ENCODE data around the gene SLAMF6. TPM values are rescaled to one million over a fixed set of nuclear protein-coding genes. Genes with fewer than 3 reads are reported as not detected.

Gene SLAMF6
- total and polyA plus RNA-seq, 4 donors: 0.76 to 1.2 (median 0.92) TPM

DNA sequence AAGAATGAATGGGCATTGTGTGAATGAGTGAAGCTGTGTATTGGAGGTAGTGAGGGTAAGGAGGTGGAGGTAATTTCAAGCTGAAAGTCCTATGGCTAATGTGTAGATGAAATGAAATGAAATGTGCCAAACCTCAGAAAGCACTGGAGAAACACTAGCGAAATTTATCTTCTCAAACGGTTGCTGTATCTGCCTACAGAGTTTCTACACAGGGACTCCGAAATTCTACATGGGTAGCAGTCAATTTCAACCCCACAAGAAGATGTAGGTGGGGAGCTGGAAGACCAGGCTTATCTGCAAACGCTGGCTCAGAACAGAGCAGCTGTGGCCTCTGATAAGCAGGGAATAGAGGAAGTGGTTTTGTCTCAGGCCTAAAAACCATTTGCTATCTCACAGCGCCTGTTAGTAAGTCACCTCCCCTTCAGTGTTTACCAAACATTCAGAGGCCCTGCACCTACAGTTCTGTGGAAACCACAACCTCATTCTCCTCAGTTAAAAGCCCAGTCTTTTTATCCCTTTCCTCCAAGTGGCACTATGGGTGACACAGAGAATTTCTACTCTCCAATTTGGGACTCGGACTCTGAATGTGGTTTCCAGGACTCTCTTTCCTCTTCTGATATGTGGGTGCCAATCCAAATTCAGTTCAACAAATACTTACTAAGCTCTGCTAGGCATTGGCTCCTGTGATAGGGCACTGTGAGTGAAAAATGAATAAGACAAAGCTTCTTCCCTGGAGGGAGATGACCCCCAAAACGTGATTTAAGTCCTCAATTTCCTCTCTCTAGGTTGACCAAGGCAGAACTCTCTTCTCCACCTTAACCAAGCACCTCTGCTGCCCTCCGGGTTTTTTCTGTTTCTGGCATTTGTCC is 17.2 kb upstream of the SLAMF6 start:
- Histone ChIP-seq H3K27me3 (ENCODE audit: control insufficient read depth in 4 of 4, insufficient read depth in 4 of 4, low read length in 3 of 4) (no peaks in the 10 kb centered on the region), H3K4me1 (ENCODE audit: control insufficient read depth in 4 of 4, insufficient read depth in 4 of 4, low read length in 3 of 4) (peaks cover 7 to 53% (median 47%) of the 10 kb centered on the region in 4 donors), H3K9ac (ENCODE audit: low read depth in 1 of 2, low read length in 2 of 2) (peak overlapping the region; percentile 18 to 45), H3K9me3 (ENCODE audit: control insufficient read depth in 4 of 4, low read length in 3 of 4) (peaks cover under 1 to 3% (median 2%) of the 10 kb centered on the region in 4 donors), H3K4me3 (ENCODE audit: low read depth in 1 of 3, low read length in 3 of 3) (no peak overlapping the region), H3K27ac (ENCODE audit: low read depth in 1 of 2, low read length in 2 of 2) (peak overlapping the region; percentile 36 to 68), H3K36me3 (ENCODE audit: control insufficient read depth in 4 of 4, insufficient read depth in 3 of 4, low read depth in 1 of 4, low read length in 3 of 4) (no peaks in the 10 kb centered on the region)
- 18% methylated on average over 8 of the region's 8 CpGs for WGBS
- TF ChIP-seq YY1 (IDR thresholded peaks at IDR 0.05) (peak; percentile 42), HNF4A (conservative IDR thresholded peaks at IDR 0.05) (peak in 1 of 2 donors; percentile 9), SP1 (IDR thresholded peaks at IDR 0.05) (peak; percentile 26), EGR1 (IDR thresholded peaks at IDR 0.05; ENCODE audit: low read depth in 2 of 2) (no peak)
- peak; percentile 70 for DNase-seq (ENCODE audit: low spot score)

DNA sequence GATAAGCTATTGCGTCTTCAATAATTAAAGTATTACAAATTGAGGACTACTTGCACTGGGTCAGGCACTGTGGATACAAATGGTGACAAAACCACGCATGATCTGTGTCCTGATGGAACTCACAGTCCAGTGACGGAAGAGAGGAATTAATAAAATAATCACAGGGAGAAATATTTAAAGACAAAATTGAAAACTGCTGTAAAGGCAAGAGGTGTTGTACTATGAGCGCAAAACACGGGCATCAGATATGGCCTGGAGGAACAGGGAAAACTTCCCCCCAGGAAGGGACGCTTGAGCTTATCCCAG is 16.6 kb upstream of the SLAMF6 start:
- Histone ChIP-seq H3K9ac (ENCODE audit: low read depth in 1 of 2, low read length in 2 of 2) (no peak overlapping the region), H3K4me3 (ENCODE audit: low read depth in 1 of 3, low read length in 3 of 3) (no peak overlapping the region)

More for the DNA sequence above, 16.6 kb upstream of the SLAMF6 start:
- H3K9me3 ChIP-seq (ENCODE audit: control insufficient read depth in 4 of 4, low read length in 3 of 4): peaks cover 1 to 8% (median 5%) of the 10 kb centered on the region in 4 donors
- peak overlapping the region in 1 of 2 donors; percentile 14 for H3K27ac ChIP-seq (ENCODE audit: low read depth in 1 of 2, low read length in 2 of 2)
- no peaks in the 10 kb centered on the region for H3K36me3 ChIP-seq (ENCODE audit: control insufficient read depth in 4 of 4, insufficient read depth in 3 of 4, low read depth in 1 of 4, low read length in 3 of 4)
- TF ChIP-seq JUND (IDR thresholded peaks at IDR 0.05) (no peak), FOXA2 (IDR thresholded peaks at IDR 0.05) (no peak), SP1 (IDR thresholded peaks at IDR 0.05) (no peak), YY1 (IDR thresholded peaks at IDR 0.05) (no peak), GABPA (IDR thresholded peaks at IDR 0.05 in 1 of 2, conservative IDR thresholded peaks at IDR 0.05 in 1 of 2) (no peak), RAD21 (IDR thresholded peaks at IDR 0.05) (no peak), NR2F2 (IDR thresholded peaks at IDR 0.05) (no peak), HNF4A (conservative IDR thresholded peaks at IDR 0.05) (no peak), RXRA (IDR thresholded peaks at IDR 0.05) (no peak), HNF4G (IDR thresholded peaks at IDR 0.05) (no peak), FOXA1 (IDR thresholded peaks at IDR 0.05) (no peak)
- TF ChIP-seq, protein P1, sequence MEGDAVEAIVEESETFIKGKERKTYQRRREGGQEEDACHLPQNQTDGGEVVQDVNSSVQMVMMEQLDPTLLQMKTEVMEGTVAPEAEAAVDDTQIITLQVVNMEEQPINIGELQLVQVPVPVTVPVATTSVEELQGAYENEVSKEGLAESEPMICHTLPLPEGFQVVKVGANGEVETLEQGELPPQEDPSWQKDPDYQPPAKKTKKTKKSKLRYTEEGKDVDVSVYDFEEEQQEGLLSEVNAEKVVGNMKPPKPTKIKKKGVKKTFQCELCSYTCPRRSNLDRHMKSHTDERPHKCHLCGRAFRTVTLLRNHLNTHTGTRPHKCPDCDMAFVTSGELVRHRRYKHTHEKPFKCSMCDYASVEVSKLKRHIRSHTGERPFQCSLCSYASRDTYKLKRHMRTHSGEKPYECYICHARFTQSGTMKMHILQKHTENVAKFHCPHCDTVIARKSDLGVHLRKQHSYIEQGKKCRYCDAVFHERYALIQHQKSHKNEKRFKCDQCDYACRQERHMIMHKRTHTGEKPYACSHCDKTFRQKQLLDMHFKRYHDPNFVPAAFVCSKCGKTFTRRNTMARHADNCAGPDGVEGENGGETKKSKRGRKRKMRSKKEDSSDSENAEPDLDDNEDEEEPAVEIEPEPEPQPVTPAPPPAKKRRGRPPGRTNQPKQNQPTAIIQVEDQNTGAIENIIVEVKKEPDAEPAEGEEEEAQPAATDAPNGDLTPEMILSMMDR (IDR thresholded peaks at IDR 0.05; ENCODE audit: low read depth, low read length, missing input control): no peak
- TF ChIP-seq, protein P2, sequence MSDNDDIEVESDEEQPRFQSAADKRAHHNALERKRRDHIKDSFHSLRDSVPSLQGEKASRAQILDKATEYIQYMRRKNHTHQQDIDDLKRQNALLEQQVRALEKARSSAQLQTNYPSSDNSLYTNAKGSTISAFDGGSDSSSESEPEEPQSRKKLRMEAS (IDR thresholded peaks at IDR 0.05): no peak
- TF ChIP-seq, protein P3, sequence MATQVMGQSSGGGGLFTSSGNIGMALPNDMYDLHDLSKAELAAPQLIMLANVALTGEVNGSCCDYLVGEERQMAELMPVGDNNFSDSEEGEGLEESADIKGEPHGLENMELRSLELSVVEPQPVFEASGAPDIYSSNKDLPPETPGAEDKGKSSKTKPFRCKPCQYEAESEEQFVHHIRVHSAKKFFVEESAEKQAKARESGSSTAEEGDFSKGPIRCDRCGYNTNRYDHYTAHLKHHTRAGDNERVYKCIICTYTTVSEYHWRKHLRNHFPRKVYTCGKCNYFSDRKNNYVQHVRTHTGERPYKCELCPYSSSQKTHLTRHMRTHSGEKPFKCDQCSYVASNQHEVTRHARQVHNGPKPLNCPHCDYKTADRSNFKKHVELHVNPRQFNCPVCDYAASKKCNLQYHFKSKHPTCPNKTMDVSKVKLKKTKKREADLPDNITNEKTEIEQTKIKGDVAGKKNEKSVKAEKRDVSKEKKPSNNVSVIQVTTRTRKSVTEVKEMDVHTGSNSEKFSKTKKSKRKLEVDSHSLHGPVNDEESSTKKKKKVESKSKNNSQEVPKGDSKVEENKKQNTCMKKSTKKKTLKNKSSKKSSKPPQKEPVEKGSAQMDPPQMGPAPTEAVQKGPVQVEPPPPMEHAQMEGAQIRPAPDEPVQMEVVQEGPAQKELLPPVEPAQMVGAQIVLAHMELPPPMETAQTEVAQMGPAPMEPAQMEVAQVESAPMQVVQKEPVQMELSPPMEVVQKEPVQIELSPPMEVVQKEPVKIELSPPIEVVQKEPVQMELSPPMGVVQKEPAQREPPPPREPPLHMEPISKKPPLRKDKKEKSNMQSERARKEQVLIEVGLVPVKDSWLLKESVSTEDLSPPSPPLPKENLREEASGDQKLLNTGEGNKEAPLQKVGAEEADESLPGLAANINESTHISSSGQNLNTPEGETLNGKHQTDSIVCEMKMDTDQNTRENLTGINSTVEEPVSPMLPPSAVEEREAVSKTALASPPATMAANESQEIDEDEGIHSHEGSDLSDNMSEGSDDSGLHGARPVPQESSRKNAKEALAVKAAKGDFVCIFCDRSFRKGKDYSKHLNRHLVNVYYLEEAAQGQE (IDR thresholded peaks at IDR 0.05): no peak
- TF ChIP-seq, protein P4, sequence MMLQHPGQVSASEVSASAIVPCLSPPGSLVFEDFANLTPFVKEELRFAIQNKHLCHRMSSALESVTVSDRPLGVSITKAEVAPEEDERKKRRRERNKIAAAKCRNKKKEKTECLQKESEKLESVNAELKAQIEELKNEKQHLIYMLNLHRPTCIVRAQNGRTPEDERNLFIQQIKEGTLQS (IDR thresholded peaks at IDR 0.05): no peak
- TF ChIP-seq, protein P5, sequence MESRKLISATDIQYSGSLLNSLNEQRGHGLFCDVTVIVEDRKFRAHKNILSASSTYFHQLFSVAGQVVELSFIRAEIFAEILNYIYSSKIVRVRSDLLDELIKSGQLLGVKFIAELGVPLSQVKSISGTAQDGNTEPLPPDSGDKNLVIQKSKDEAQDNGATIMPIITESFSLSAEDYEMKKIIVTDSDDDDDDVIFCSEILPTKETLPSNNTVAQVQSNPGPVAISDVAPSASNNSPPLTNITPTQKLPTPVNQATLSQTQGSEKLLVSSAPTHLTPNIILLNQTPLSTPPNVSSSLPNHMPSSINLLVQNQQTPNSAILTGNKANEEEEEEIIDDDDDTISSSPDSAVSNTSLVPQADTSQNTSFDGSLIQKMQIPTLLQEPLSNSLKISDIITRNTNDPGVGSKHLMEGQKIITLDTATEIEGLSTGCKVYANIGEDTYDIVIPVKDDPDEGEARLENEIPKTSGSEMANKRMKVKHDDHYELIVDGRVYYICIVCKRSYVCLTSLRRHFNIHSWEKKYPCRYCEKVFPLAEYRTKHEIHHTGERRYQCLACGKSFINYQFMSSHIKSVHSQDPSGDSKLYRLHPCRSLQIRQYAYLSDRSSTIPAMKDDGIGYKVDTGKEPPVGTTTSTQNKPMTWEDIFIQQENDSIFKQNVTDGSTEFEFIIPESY (IDR thresholded peaks at IDR 0.05): no peak
- H3K4me1 ChIP-seq (ENCODE audit: control insufficient read depth in 4 of 4, insufficient read depth in 4 of 4, low read length in 3 of 4): peaks cover 7 to 48% (median 45%) of the 10 kb centered on the region in 4 donors
- 72% methylated on average over 6 of the region's 6 CpGs for WGBS
- no peaks in the 10 kb centered on the region for H3K27me3 ChIP-seq (ENCODE audit: control insufficient read depth in 4 of 4, insufficient read depth in 4 of 4, low read length in 3 of 4)
- no peak for DNase-seq (ENCODE audit: low spot score)

Data from liver (tissue), 9 donors.